Measurements from ENCODE around the gene TBC1D17.
"Not testable (repeated sequence)": the region's sequence is repeated elsewhere in the genome, so short reads cannot be mapped to it uniquely, and the experiment has no call there.

Gene TBC1D17

GRCh38 chr19:49924004-49924880 is 46.7 kb downstream of the TBC1D17 start:
- FAIRE-seq, result no peak

GRCh38 chr19:49924881-49925210 is 47.3 kb downstream of the TBC1D17 start:
- not testable (repeated sequence) for FAIRE-seq

- no peak for FAIRE-seq
Observed at GRCh38 chr19:49925486-49925885, 48.0 kb downstream of the TBC1D17 start.

- no peak for FAIRE-seq
Observed at GRCh38 chr19:49926515-49926914, 49.0 kb downstream of the TBC1D17 start.

- no peak for FAIRE-seq
Observed at GRCh38 chr19:49927526-49928264, 50.2 kb downstream of the TBC1D17 start.

GRCh38 chr19:49929121-49929610 is 51.7 kb downstream of the TBC1D17 start, which contains the start of the genes ATF5 and NUP62:
ATF5 (plus strand) TSS chr19:49929205; CDS start chr19:49930851, 1,646 bp downstream.
NUP62 (minus strand) TSS chr19:49929504; CDS start chr19:49909807, 19,697 bp downstream.
- FAIRE-seq, result no peak

GRCh38 chr19:49929611-49930482 is 52.3 kb downstream of the TBC1D17 start:
- FAIRE-seq, result no peak

GRCh38 chr19:49930483-49931011 is 53.0 kb downstream of the TBC1D17 start:
- no peak for FAIRE-seq

- FAIRE-seq, result no peak
Observed at GRCh38 chr19:49931293-49932040, 54.0 kb downstream of the TBC1D17 start.

GRCh38 chr19:49932041-49932451 is 54.5 kb downstream of the TBC1D17 start:
- no peak for FAIRE-seq

- FAIRE-seq, result no peak
Observed at GRCh38 chr19:49932731-49933131, 55.2 kb downstream of the TBC1D17 start.

- no peak for FAIRE-seq
Observed at GRCh38 chr19:49933643-49934042, 56.1 kb downstream of the TBC1D17 start.

- no peak for FAIRE-seq
Observed at GRCh38 chr19:49936549-49936948, 59.0 kb downstream of the TBC1D17 start.

- no peak for FAIRE-seq
Observed at GRCh38 chr19:49937750-49938381, 60.4 kb downstream of the TBC1D17 start.
